Ascending aorta (tissue), 2 donors: ENCODE results near the gene CD93. TPM values are rescaled to one million over a fixed set of nuclear protein-coding genes. Genes with fewer than 3 reads are reported as not detected.
A peak's percentile ranks its signal among the peaks of the same experiment; 100 is the strongest.

Experiments used
- DNase-seq, 2 donors: peaks; one replicate each; pipeline ENCODE4 v3.0.0-alpha.2; 2019; ENCODE audit warnings: low spot score in 2 of 2
- H3K27ac ChIP-seq, 2 donors: fragments of 200-600 bp; sonication (generic); one replicate each; pipeline ENCODE4 v1.5.1; 2016 to 2017; ENCODE audit warnings: mild to moderate bottlenecking in 1 of 2
- H3K27me3 ChIP-seq: fragments of 200-600 bp; sonication (generic); one replicate; pipeline ENCODE4 v1.5.1; 2017
- H3K36me3 ChIP-seq, 2 donors: fragments of 200-600 bp; sonication (generic); one replicate each; pipeline ENCODE4 v1.5.1; 2016
- H3K4me1 ChIP-seq, 2 donors: fragments of 200-600 bp; sonication (generic); one replicate each; pipeline ENCODE4 v1.5.1; 2016 to 2017; ENCODE audit warnings: mild to moderate bottlenecking in 1 of 2
- H3K4me3 ChIP-seq, 2 donors: fragments of 200-600 bp; sonication (generic); one replicate each; pipeline ENCODE4 v1.5.1; 2016 to 2017; ENCODE audit warnings: mild to moderate bottlenecking in 1 of 2
- H3K9me3 ChIP-seq, 2 donors: fragments of 200-600 bp; sonication (generic); one replicate each; pipeline ENCODE4 v1.5.1; 2016
- CTCF ChIP-seq, 3 experiments: fragments of 200-600 bp in 2 of 3; fragments of 450-650 bp in 1 of 3; sonication (generic) in 2 of 3; IDR thresholded peaks; one replicate each; pipeline ENCODE4 v1.5.1; 2016 to 2019; ENCODE audit warnings: antibody characterized with exemption in 3 of 3, mild to moderate bottlenecking in 1 of 3, moderate library complexity in 1 of 3
- intact Hi-C: fragments of 100-400 bp; cut with DNase I; formaldehyde crosslinking; loops from one replicate; pipeline ENCODE4 v1.15.1; 2023
- total RNA-seq: library from RNA; depleted of rRNA; stranded (reverse); fragments of >200 nt; gene quantifications from one replicate; pipeline ENCODE4 v1.1.0, GENCODE V29; 2016

Gene CD93
- total RNA-seq, 1 donor from 2014 or later: 206 TPM

GRCh38 chr20:23114448-23115082, 28.4 kb upstream of the CD93 start:
- H3K36me3 ChIP-seq: no peaks in the 10 kb centered on the region
- no peaks in the 10 kb centered on the region for H3K4me1 ChIP-seq
- intact Hi-C loops: no loop called here
- H3K9me3 ChIP-seq: no peaks in the 10 kb centered on the region
- TF ChIP-seq CTCF (IDR thresholded peaks at IDR 0.05): no peak
- H3K27me3 ChIP-seq: no peaks in the 10 kb centered on the region
- no peak overlapping the region for H3K4me3 ChIP-seq
- H3K27ac ChIP-seq: peak overlapping the region in 1 of 2 donors; percentile 6
- DNase-seq: no peak

- no peak overlapping the region for H3K4me3 ChIP-seq
- peak overlapping the region in 1 of 2 donors; percentile 6 for H3K27ac ChIP-seq
- H3K4me1 ChIP-seq: no peaks in the 10 kb centered on the region
- TF ChIP-seq CTCF (IDR thresholded peaks at IDR 0.05): no peak
- no peaks in the 10 kb centered on the region for H3K36me3 ChIP-seq
- DNase-seq: no peak
- intact Hi-C loops: no loop called here
- H3K27me3 ChIP-seq: no peaks in the 10 kb centered on the region
- no peaks in the 10 kb centered on the region for H3K9me3 ChIP-seq
Measured at GRCh38 chr20:23114018-23114417, 27.9 kb upstream of the CD93 start.

GRCh38 chr20:23112595-23112994, 26.5 kb upstream of the CD93 start:
- no peak overlapping the region for H3K27ac ChIP-seq
- no peaks in the 10 kb centered on the region for H3K4me1 ChIP-seq
- H3K27me3 ChIP-seq: no peaks in the 10 kb centered on the region
- no peak for DNase-seq
- no peaks in the 10 kb centered on the region for H3K36me3 ChIP-seq
- H3K4me3 ChIP-seq: no peak overlapping the region
- intact Hi-C loops: no loop called here
- no peaks in the 10 kb centered on the region for H3K9me3 ChIP-seq
- no peak for TF ChIP-seq CTCF (IDR thresholded peaks at IDR 0.05)

GRCh38 chr20:23111944-23112342, 25.8 kb upstream of the CD93 start:
- H3K27me3 ChIP-seq: no peaks in the 10 kb centered on the region
- H3K4me1 ChIP-seq: no peaks in the 10 kb centered on the region
- intact Hi-C loops: no loop called here
- no peak overlapping the region for H3K4me3 ChIP-seq
- H3K9me3 ChIP-seq: no peaks in the 10 kb centered on the region
- TF ChIP-seq CTCF (IDR thresholded peaks at IDR 0.05): no peak
- H3K36me3 ChIP-seq: no peaks in the 10 kb centered on the region
- H3K27ac ChIP-seq: no peak overlapping the region
- no peak for DNase-seq

GRCh38 chr20:23111307-23111943, 25.3 kb upstream of the CD93 start:
- no peak for TF ChIP-seq CTCF (IDR thresholded peaks at IDR 0.05)
- intact Hi-C loops: no loop called here
- Histone ChIP-seq H3K27ac (no peak overlapping the region), H3K27me3 (no peaks in the 10 kb centered on the region), H3K4me3 (no peak overlapping the region), H3K9me3 (no peaks in the 10 kb centered on the region), H3K4me1 (no peaks in the 10 kb centered on the region), H3K36me3 (no peaks in the 10 kb centered on the region)
- DNase-seq: no peak
